Erythroblast (primary cell): Measurements from ENCODE around the gene XPR1.

ENCODE experiments used
- GATA1 ChIP-seq: IDR thresholded peaks from 2 replicates; pipeline ENCODE4 v1.6.1; 2011; ENCODE audit warnings: low read depth, mild to moderate bottlenecking, control low read depth, low read length, moderate library complexity
- POLR2A ChIP-seq: IDR thresholded peaks from 2 replicates; pipeline ENCODE4 v1.6.1; 2011; ENCODE audit warnings: mild to moderate bottlenecking, low read length

DNA sequence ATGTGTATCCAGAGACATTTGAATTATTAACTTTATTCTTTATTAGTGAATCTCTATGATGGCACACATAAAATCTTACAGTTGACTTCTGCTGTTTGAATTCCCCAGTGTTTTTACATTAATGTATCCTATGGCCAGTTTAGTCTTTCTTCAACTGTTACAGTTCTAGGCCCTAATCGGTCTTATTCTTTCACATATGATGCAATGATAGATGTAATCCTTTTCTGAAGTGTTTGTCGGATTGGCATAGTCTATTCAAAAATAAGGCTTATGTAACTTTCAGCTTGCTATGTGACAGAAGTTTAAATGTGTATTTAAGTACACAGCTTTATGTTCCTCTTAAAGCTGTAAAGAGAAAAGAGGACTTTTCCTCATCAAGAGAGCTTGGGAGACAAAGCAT is 254.5 kb downstream of the XPR1 start:
- no peak for TF ChIP-seq POLR2A
- TF ChIP-seq GATA1: no peak
